ENCODE results near the gene PRCD. TPM values are rescaled to one million over a fixed set of nuclear protein-coding genes. Genes with fewer than 3 reads are reported as not detected.

PRCD gene
- polyA plus RNA-seq, 4 donors: 2.6 to 6.3 (median 4.1) TPM

GRCh38 chr17:76566988-76567431 lies 27.2 kb downstream of the PRCD start:
- no peak for DNase-seq (ENCODE audit: low read depth in 4 of 4, low spot score in 2 of 4)

- no peak for DNase-seq (ENCODE audit: low read depth in 4 of 4, low spot score in 2 of 4)
These were observed 28.0 kb downstream of the PRCD start for GRCh38 chr17:76567634-76568432.

- DNase-seq (ENCODE audit: low read depth in 4 of 4, low spot score in 2 of 4): no peak
These were observed 29.0 kb downstream of the PRCD start for GRCh38 chr17:76568811-76569221.

GRCh38 chr17:76569607-76570279 lies 29.9 kb downstream of the PRCD start:
- DNase-seq (ENCODE audit: low read depth in 4 of 4, low spot score in 2 of 4): no peak

GRCh38 chr17:76570457-76570856 lies 30.6 kb downstream of the PRCD start:
- DNase-seq (ENCODE audit: low read depth in 4 of 4, low spot score in 2 of 4): no peak

GRCh38 chr17:76570877-76571471 lies 31.1 kb downstream of the PRCD start:
- no peak for DNase-seq (ENCODE audit: low read depth in 4 of 4, low spot score in 2 of 4)

GRCh38 chr17:76572201-76572910 lies 32.5 kb downstream of the PRCD start:
- no peak for DNase-seq (ENCODE audit: low read depth in 4 of 4, low spot score in 2 of 4)

- DNase-seq (ENCODE audit: low read depth in 4 of 4, low spot score in 2 of 4): no peak
These were observed 33.3 kb downstream of the PRCD start for GRCh38 chr17:76573096-76573495.

GRCh38 chr17:76574166-76574565 lies 34.3 kb downstream of the PRCD start:
- DNase-seq (ENCODE audit: low read depth in 4 of 4, low spot score in 2 of 4): no peak

GRCh38 chr17:76575570-76575969 lies 35.7 kb downstream of the PRCD start:
- no peak for DNase-seq (ENCODE audit: low read depth in 4 of 4, low spot score in 2 of 4)

GRCh38 chr17:76576189-76576588 lies 36.3 kb downstream of the PRCD start:
- no peak for DNase-seq (ENCODE audit: low read depth in 4 of 4, low spot score in 2 of 4)

GRCh38 chr17:76577876-76578275 lies 38.0 kb downstream of the PRCD start:
- DNase-seq (ENCODE audit: low read depth in 4 of 4, low spot score in 2 of 4): no peak

GRCh38 chr17:76578376-76578775 lies 38.5 kb downstream of the PRCD start:
- no peak for DNase-seq (ENCODE audit: low read depth in 4 of 4, low spot score in 2 of 4)

GRCh38 chr17:76579281-76579680 lies 39.4 kb downstream of the PRCD start:
- DNase-seq (ENCODE audit: low read depth in 4 of 4, low spot score in 2 of 4): no peak

- DNase-seq (ENCODE audit: low read depth in 4 of 4, low spot score in 2 of 4): no peak
These were observed 41.7 kb downstream of the PRCD start for GRCh38 chr17:76581515-76581914.

GRCh38 chr17:76582660-76583059 lies 42.8 kb downstream of the PRCD start:
- no peak for DNase-seq (ENCODE audit: low read depth in 4 of 4, low spot score in 2 of 4)

- DNase-seq (ENCODE audit: low read depth in 4 of 4, low spot score in 2 of 4): no peak
These were observed 44.7 kb downstream of the PRCD start for GRCh38 chr17:76584427-76585032.

GRCh38 chr17:76585033-76585648 lies 45.3 kb downstream of the PRCD start:
- no peak for DNase-seq (ENCODE audit: low read depth in 4 of 4, low spot score in 2 of 4)

GRCh38 chr17:76585649-76586593 lies 46.1 kb downstream of the PRCD start, which contains the start of gene ST6GALNAC2:
ST6GALNAC2 (minus strand) TSS chr17:76585860; CDS start chr17:76585808, 52 bp downstream.
- no peak for DNase-seq (ENCODE audit: low read depth in 4 of 4, low spot score in 2 of 4)
